ENCODE data around the gene UTP11.
"Not testable (repeated sequence)": the region's sequence is repeated elsewhere in the genome, so short reads cannot be mapped to it uniquely, and the experiment has no call there.

UTP11 gene, protein sequence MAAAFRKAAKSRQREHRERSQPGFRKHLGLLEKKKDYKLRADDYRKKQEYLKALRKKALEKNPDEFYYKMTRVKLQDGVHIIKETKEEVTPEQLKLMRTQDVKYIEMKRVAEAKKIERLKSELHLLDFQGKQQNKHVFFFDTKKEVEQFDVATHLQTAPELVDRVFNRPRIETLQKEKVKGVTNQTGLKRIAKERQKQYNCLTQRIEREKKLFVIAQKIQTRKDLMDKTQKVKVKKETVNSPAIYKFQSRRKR

DNA sequence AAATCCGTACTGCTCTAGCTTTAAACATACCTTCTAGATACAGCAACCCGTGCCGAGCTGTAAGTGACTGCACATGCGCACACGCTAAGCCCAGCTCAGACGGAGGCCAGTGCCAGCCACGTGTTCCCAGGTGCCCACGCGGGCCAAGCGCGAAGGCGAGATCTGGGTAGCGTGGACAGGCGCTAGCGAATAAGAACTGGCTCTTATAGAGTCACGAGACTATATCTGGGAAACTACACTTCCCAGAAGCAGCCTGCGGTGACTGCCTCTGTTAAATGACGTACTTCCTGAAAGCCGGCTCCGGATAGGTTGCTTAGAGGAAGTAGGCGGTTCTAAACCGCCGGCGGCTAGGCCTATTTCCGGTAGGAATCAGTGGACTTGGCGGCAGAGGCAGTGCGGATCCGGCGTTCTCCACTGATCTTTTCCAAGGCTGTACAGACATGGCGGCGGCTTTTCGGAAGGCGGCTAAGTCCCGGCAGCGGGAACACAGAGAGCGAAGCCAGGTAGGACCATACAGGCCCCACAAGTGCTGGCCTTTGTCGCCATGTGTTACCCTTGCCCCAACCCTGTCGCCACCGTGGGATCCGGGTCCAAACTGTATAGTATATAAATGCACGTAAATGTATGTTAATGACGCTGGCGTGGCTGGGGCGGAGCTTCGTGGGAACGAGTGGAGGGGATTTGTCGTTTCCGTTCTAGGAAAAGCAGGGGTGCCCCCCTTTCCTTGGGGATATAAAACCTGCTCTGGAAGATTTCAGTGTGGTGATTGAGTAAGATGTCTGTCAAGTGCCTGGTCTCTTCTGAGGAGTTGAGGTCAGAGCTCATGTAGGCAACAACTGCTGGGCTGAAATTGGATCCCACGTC lies at the start of gene UTP11:
Gene UTP11, plus strand, starts transcription at position 372 of the 864 bp plus-strand sequence. Its CDS starts 69 bp downstream, at position 441.
- DNase-seq = peak; percentile 100

DNA sequence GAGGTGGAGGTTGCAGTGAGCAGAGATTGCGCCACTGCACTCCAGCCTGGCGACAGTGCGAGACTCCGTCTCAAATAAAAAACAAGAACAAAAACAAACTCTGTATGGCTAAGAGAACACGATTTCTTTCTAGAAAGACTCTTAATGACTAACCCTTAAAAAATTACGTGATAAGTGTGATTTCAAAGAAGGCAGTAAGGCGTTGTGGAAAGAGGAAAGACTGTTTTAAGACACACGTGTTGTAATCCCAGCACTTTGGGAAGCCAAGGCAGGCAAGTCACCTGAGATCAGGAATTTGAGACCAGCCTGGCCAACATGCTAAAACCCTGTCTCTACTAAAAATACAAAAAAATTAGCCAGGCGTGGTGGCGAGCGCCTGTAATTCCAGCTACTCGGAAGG lies 48.4 kb upstream of the UTP11 start:
- DNase-seq = not testable (repeated sequence)

DNA sequence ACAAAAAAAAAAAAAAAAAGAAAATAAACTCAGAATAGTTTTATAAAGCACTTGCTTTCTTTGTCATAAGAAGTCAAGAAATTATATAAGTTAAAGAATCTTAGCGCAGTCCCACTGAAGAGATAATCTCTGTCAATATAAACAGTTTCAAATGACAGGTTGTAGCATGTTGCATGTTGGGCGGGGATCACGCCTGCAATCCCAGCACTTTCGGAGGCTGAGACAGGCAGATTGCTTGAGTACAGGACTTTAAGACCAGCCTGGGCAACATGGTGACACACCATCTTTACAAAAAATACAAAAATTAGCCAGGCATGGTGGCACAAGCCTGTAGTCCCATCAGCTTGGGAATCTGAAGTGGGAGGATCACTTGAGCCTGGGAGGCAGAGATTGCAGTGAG lies 47.2 kb upstream of the UTP11 start:
- DNase-seq = no peak

DNA sequence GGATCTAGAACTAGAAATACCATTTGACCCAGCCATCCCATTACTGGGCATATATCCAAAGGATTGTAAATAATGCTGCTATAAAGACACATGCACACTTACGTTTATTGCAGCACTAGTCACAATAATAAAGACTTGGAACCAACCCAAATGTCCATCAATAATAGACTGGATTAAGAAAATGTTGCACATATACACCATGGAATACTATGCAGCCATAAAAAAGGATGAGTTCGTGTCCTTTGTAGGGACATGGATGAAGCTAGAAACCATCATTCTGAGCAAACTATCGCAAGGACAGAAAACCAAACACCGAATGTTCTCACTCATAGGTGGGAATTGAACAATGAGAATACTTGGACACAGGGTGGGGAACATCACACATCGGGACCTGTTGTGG lies 38.9 kb upstream of the UTP11 start:
- not testable (repeated sequence) for DNase-seq

DNA sequence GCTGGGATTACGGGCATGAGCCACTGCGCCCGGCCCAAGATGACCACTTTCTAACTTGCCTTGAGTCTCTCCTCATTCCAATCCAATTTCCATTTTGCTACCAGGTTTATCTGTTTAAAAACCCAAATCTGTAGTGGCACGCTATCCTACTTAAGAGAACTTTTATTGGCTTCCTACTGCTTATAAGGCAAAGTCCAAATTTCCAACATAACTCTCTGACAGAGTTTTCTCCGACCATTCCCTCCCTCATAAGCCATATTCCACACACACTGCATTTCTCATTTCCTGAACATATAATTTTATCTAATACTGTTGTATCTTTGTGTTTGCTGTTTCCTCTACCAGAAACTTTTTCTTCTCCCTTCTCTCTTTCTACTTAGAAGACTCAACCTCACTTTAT lies 38.0 kb upstream of the UTP11 start:
- DNase-seq = no peak

DNA sequence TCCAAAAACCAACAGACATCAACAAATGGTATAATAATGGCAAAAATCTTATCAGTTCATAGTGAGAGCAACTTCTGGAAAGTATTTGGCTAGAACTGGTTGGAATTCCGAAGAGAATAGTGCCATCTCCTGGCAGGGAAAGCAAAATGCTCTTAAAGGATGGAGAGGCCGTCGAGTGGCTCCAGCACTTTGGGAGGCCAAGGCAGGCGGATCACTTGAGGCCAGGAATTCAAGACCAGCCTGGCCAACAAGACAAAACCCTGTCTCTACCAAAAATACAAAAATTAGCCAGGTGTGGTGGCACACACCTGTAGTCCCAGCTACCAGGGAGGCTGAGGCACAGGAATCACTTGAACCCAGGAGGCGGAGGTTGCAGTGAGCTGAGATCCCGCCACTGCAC lies 37.5 kb upstream of the UTP11 start:
- peak; percentile 99 for DNase-seq

DNA sequence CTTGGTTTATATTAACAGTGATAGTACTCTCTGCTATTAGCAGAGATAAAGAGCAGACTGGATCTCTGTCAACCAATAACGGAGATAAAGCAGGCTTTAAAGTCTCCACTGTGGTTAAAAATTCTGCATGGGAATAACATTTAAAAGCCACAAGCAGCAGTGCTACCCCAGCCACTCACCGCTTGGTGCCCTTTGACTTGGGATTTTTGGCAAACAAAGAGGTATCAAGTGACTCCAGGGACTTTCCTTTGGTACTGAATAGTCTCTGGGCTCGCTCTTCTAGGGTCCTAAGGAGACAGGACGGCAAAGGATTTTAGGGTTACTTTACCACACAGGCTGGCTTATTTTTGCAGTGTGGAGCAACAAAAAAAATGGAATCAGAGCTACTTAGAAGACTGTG lies 34.0 kb upstream of the UTP11 start:
- no peak for DNase-seq

DNA sequence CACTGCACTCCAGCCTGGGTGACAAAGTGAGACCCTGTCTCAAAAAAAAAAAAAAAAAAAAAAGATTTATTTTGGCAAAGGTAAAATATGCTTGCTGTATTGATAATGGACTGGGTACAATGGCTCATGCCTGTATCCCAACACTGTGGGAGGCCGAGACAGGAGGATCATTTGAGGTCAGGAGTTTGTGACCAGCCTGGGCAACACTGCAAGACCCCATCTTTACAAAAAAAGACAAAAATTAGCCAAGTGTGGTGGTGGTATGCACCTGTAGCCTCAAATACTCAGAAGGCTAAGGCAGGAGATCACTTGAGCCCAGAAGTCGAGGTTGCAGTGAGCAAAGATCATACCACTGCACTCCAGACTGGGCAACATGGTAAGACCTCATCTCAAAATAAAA lies 29.0 kb upstream of the UTP11 start:
- no peak for DNase-seq

DNA sequence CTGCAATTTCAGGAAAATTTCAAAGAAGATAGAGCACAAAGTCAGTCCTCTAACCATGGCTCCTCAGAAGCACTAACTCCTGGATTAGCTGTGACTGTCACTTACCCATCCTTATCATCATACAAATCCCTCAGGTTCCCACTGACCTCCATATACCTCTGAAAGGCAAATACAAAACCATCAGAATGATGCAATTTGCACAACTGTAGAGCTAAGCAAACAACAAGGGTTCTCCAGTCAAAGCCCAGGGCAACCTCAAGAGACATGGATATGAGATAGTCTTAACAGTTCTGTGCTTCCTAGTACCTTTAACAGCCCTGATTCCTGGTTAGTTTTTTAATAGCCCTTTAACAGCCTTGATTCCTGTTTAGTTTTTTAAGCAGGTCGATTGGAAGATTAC lies 24.9 kb upstream of the UTP11 start:
- no peak for DNase-seq

DNA sequence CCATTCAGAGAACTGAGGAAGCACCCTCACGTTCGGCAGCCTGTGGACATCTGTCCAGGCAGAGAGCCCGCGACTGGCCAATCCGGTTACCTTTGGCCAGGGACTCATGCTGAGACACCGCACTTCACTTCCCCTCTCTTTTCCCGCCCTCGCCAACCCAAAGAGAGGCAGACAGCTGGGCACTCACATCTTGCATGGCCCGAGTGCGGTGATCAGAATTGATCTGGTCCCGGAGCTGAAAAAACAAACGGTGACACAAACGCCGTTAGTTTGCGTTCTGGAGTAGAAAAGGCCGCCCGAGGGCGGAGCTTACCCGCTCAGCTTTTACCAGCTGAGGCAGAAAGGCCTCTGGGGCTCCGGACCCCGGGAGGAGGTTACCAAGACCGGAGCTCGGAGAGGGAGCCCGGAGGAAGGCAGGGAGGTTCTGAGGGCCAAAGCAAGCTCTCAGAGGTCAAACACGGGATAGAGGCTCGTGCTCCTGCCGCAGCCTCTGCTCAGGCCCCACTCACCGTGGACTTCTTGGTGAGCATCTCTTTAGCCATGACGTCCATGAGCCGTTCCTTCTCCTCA lies 23.1 kb upstream of the UTP11 start:
- peak; percentile 93 for DNase-seq

DNA sequence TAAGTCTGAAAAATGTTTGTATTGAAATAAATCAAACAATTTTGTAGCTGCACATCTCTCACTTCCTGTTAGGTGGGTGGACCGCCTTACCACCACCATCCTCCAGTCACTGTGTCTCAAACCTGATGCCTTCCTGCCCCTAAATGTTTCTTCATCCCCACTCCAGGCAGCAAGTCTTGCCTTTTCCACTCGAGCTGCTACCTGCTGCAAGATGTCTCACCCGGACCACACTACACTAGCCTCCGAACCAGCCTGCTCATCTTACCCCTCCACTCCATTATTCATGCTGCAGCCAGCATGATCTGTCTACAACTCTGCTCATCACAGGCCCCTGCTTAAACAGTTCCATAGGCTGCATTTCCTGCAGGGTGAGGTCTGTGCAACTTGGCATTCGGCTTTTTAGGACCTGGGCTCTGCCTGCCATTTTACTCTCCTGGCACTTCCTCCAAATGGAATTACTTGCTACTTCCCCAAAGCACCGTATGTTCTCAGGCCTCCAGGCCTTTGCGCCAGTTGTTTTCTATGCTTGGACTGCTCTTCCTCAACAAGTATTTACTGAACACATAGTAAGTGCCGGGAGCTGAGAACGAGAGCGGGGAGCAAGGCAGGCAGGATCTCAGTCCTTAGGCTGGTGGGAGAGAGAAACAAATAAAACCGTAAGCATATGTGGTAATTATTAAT lies 17.5 kb upstream of the UTP11 start:
- no peak for DNase-seq

DNA sequence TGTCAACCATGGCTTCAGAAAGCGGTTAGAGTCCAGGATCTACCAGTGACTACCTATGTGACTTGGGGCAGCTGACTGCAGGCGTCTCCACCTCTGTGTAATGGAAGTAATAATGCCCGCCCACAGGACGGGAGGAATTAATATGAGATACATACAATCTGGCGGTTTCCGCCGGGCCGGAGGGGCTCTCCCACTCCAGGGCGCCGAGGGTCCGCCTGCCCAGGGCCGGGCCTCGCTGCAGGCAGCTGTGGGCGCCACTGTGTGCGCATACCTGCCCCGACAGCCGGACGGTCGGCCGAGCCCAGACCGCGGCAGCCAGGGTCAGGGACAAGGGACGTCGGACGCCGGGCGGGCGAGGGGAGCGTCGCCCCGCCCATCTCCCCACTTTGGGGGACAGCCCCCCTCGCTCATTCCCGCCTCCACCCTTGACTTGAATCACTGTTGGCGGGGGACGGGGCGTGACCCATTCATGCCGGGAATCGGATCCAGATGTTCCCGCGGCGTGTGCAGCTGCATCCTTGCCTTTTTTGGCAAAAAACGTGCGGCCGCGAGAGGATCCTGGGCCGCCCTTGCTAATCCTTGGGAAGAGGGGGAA lies 16.7 kb upstream of the UTP11 start:
- DNase-seq = no peak

DNA sequence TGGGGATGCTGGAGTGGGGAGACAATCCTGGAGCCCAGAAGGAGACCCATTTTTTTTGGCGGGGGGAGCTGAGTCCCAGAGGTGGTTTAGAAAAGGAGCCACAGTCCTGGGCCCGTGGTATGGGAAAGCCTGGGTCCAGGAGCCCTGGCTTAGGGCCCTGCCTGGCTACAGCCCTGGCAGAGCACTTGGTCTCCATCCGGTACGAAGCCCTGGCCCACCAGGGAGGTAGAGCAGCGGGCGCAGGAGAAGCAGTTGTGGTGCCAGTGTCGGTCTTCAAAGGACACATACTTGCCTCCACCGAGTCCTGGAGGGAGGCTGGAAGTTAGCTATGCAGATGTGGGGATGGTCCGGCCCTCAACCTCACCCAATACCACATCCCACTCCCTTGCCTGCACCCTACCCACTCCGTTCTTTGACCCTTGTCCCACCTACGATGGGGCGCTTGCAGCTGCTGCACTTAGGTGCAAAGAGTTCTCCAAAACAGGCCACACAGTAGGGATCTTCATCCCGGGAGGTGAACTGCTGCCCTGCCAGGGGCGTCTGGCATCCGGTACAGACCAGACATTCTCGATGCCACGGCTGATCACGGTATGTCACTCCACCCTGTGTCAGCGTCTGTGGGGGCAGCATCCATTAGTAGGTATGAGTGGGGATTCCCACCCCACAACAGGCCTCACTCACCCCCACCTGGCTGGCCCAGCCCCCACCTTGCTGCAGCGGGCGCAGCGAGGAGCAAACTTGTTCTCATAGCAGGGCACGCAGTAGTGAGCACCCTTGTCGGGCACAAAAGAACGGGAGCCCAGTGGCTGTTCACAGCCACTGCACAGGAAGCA lies 15.1 kb upstream of the UTP11 start:
- DNase-seq = no peak

DNA sequence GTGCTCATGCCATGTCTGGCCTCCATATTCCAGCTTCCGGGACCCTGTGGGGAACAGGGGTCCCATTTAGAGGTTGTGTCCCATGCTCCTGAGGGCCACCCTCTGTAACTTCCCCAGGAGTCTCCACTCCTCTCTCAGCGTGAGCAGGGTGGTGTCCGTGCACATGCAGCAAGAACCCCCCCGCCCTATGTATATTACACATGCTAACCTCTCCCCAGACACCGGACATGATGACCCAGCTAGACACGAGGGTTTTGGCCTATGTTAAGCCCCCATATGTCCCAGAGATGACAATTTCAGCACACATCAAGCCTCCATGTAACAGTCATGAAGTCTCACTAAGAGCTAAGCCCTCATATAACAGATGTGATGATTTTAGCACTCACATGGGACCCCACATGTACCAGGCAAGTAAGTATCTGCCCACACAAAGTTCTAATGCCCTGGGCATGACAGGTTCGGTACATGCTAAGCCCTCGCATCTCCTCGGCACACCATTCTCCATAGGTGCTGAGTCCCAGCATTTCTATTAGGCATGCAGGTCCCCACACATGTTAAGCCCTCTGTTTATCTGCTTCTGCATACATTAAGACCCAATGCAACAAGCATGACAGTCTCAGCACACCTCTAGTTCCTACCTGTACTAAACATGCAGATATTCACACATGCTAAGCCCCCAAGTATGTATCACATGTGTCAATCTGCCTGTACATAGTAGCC lies 14.3 kb upstream of the UTP11 start:
- no peak for DNase-seq

DNA sequence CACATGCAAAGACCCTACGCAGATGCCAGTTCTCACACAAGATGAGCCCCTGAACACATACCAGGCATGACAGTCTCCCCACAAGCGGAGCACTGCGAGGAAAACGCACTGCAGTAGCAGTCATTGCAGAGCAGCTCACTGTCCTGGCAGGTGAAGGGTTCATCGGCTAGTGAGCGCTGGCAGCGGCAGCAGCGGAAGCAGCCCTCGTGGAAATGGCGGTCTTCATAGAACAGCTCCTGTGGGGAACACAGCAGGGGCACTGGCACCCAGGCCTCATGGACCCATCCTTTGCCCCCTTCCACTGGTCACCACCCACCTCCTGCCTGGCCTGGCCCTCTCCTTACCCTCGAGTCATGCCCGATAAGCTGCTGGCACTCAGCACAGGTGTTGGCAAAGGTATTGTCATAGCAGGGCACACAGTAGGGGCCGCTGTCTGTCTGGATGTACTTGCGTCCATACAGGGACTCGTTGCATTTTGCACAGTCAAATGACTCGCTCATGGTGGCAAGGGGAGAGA lies 13.6 kb upstream of the UTP11 start:
- DNase-seq = no peak

DNA sequence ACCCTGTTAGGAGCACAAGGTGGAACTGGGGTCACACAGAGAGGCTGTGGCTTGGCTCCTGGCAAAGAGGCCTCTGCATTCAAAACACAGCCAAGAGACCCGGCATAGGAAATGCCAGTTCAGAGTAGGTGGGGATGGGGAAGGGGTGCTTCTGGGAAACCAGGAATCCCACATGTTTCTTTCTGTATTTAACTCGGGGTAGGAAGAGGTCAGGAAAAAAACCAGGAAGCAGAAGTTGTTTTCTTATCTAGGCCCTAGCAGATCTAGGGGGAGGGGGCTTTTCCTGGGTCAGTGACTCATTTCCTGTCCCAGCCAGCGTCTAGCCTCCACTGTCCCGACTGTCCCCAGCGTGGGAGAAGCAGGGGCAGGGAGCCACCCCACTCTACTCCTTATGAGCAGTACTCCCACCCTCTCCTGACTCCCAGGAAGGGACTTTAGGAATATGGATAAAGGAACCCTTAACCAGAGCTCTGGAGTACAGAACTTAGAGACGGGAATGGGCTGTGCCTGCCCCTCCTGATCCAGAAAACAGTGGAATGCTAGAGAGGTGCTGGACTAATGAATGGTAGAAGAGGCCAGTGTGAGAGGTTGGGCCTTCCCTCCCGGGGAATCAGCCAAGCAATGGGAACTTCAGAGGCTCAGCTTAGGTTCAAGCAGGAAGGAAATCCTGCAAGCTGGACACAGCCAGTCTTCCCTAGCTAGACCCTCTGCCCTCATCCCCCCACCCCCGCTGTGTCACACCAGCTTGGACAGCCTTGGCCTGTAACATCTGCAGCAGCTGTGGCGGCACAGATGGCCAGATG lies 12.9 kb upstream of the UTP11 start:
- DNase-seq = no peak

DNA sequence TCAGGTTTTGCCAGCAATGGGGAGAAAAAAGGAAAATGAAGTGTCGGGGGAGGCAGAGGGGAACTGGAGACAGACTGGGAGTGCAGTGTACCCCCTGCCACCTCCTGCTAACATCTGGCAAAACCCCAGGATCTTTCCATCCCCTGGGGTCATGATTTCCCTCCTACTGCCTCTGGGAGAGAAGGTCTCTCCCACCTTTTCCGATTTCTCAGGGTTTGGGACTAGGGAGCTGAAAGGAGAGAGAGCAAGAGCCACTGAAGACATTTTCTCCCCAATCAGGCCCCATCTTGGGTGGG lies 12.4 kb upstream of the UTP11 start:
- DNase-seq = no peak

DNA sequence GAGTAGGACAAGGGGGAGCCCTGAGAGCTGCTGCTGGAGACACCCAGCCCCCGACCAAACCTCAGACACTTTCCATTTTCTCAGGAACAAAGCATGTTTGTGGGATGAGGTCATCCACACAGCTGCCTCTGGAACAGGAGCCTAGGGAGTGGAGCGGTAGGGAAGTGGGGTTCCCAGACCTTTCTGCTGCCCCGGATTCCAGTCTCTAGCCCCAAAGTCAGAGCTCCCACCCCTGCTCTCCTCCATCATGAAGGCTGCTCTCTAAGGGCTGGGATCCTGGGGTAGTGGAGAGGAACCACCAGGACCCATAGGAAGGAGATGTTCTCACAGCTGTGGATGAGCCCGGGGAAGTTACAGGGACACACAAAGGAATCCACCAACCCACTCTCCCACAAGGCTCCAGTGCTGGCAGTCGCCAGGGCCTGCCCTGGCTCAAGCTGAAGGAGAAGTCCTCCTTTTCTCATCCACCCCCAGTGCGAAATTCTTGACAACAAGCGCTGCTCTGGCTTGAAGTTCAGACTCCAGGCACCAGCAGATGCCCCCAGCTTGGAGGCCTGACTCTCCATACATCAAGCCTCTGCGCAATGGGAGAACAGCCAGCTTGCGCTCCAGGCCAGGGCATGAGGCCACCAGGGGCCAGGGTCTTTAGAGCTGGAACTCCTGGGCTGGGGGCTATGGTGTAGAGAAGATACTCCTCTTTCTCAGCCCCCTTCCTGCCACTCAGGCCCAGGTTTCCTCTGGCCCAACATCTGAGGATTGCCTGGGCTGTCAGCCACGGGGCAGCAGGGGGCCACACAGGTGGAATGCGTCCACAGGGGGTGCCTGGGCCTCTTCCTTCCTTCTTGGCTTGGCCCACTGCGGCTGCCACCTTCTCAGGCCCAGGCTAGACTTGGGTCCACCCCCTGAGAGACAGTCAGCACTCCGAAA lies 11.7 kb upstream of the UTP11 start:
- no peak for DNase-seq

Data from NCI-H510A treated with DMSO at 0.1 percent for 48 hours (cell line).